Tibial artery (tissue), 4 donors: ENCODE results near the gene DNAJC12.

Experiments used
- DNase-seq, 2 donors: peaks; one replicate each; pipeline ENCODE4 v3.0.0-alpha.2; 2019
- H3K27ac ChIP-seq, 2 donors: fragments of 200-600 bp; sonication (generic) in 1 of 2; 1 replicate in 1 of 2; 2 replicates in 1 of 2; pipeline ENCODE4 v1.5.1; 2018 to 2019; ENCODE audit warnings: mild to moderate bottlenecking in 1 of 2
- H3K27me3 ChIP-seq, 2 donors: fragments of 200-600 bp; sonication (generic) in 1 of 2; one replicate each; pipeline versions ENCODE4 v1.5.1 to v1.6.0; 2016 to 2019
- H3K36me3 ChIP-seq, 3 donors: fragments of 200-600 bp; sonication (generic) in 2 of 3; one replicate each; pipeline ENCODE4 v1.5.1; 2016 to 2019; ENCODE audit warnings: mild to moderate bottlenecking in 2 of 3
- H3K4me1 ChIP-seq, 4 donors: fragments of 200-600 bp; sonication (generic) in 2 of 4; 1 replicate in 3 of 4; 2 replicates in 1 of 4; pipeline ENCODE4 v1.5.1; 2016 to 2019
- H3K4me3 ChIP-seq, 2 donors: fragments of 200-600 bp; sonication (generic) in 1 of 2; 1 replicate in 1 of 2; 2 replicates in 1 of 2; pipeline ENCODE4 v1.5.1; 2018 to 2019; ENCODE audit warnings: mild to moderate bottlenecking in 2 of 2
- H3K9me3 ChIP-seq, 3 donors: fragments of 200-600 bp; sonication (generic) in 1 of 3; one replicate each; pipeline ENCODE4 v1.5.1; 2016 to 2019
- CTCF ChIP-seq, 2 experiments: fragments of 200-600 bp in 1 of 2; fragments of 450-650 bp in 1 of 2; IDR thresholded peaks; one replicate each; pipeline ENCODE4 v1.5.1; 2017 to 2019; ENCODE audit warnings: antibody characterized with exemption in 2 of 2, mild to moderate bottlenecking in 1 of 2, moderate library complexity in 1 of 2
- intact Hi-C: fragments of 100-400 bp; cut with DNase I; formaldehyde crosslinking; loops from one replicate; pipeline ENCODE4 v1.15.0; 2023; ENCODE audit warnings: low total_unique reads

The DNAJC12 gene

GRCh38 chr10:67772894-67773511 lies 65.0 kb downstream of the DNAJC12 start:
- intact Hi-C loops, result no loop called here
- H3K36me3 ChIP-seq, result no peaks in the 10 kb centered on the region
- DNase-seq, result no peak
- H3K4me3 ChIP-seq, result no peak overlapping the region
- H3K27me3 ChIP-seq, result no peaks in the 10 kb centered on the region
- H3K27ac ChIP-seq, result no peak overlapping the region
- no peak for TF ChIP-seq CTCF (IDR thresholded peaks at IDR 0.05)
- no peaks in the 10 kb centered on the region for H3K4me1 ChIP-seq
- H3K9me3 ChIP-seq, result no peaks in the 10 kb centered on the region

GRCh38 chr10:67772151-67772550 lies 65.8 kb downstream of the DNAJC12 start:
- Histone ChIP-seq H3K9me3 (no peaks in the 10 kb centered on the region), H3K4me1 (no peaks in the 10 kb centered on the region), H3K27ac (no peak overlapping the region), H3K27me3 (no peaks in the 10 kb centered on the region), H3K36me3 (no peaks in the 10 kb centered on the region), H3K4me3 (no peak overlapping the region)
- DNase-seq, result no peak
- intact Hi-C loops, result no loop called here
- no peak for TF ChIP-seq CTCF (IDR thresholded peaks at IDR 0.05)

DNA sequence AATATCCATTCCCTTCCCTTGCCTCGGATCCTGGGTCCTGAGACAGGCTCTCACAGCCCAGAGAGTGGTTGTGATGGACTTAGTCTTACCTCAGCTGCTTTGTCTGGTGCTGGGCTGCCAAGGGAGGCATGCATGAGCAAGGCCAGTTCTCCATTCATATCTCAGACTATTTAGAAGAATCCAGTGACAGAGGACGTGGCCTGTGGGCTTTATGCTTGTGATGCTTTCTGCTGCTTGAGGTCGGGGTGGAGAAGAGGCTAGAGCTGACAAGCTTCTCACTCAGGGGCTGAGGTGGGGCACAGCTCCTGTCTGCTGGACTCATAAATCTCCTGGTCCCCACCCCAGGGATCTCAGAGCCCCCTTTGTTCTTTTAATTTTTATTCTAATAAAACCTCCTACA lies 66.8 kb downstream of the DNAJC12 start:
- no peak for DNase-seq
- no peaks in the 10 kb centered on the region for H3K9me3 ChIP-seq
- intact Hi-C loops, result no loop called here
- no peak overlapping the region for H3K4me3 ChIP-seq
- no peak for TF ChIP-seq CTCF (IDR thresholded peaks at IDR 0.05)
- no peaks in the 10 kb centered on the region for H3K36me3 ChIP-seq
- no peaks in the 10 kb centered on the region for H3K4me1 ChIP-seq
- H3K27ac ChIP-seq, result no peak overlapping the region
- no peaks in the 10 kb centered on the region for H3K27me3 ChIP-seq

DNA sequence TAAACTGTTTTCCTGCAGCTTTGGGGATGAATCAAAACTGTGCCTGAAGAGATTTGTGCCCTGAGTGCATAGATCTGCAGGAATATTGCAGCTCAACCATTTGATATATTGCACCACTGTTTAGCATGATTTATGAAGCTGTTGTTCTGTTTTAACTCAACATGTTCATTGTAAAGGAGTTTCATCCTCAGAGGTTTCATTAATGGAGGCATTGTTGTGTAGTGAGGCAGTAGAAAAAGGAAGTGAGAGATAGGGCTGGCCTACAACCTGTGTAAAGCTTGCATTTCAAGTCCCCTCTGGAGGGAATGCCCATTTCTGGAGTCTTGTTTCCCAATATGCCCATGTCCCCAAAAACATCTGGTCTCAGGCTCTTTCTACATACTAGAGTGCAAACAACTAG lies 67.5 kb downstream of the DNAJC12 start:
- Histone ChIP-seq H3K4me3 (no peak overlapping the region), H3K9me3 (no peaks in the 10 kb centered on the region), H3K36me3 (no peaks in the 10 kb centered on the region), H3K27me3 (no peaks in the 10 kb centered on the region), H3K4me1 (no peaks in the 10 kb centered on the region), H3K27ac (no peak overlapping the region)
- intact Hi-C loops, result no loop called here
- no peak for TF ChIP-seq CTCF (IDR thresholded peaks at IDR 0.05)
- no peak for DNase-seq

DNA sequence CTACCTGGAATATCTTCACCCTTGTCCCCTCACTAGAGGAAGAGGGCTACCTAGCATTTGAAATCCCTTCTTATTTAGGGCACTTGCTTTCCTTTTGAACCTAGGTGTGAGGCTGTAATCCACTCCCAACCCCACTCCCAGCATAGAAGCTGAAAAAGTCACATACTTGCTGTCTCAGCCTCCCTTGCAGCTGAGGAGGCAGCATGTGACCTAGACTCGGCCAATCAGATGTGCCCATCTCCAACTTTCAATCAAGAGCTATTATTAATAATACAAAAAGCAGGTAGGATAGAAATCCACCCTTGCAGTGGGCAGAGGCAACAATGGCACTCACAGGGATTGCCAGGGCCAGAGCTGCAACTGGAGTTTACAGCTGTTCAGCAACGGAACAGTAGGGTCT lies 70.7 kb downstream of the DNAJC12 start:
- Histone ChIP-seq H3K9me3 (no peaks in the 10 kb centered on the region), H3K27ac (no peak overlapping the region), H3K27me3 (no peaks in the 10 kb centered on the region), H3K4me3 (no peak overlapping the region), H3K4me1 (no peaks in the 10 kb centered on the region), H3K36me3 (no peaks in the 10 kb centered on the region)
- DNase-seq, result no peak
- intact Hi-C loops, result no loop called here
- TF ChIP-seq CTCF (IDR thresholded peaks at IDR 0.05), result no peak
